K562 (cell line): ENCODE data around the gene MAML1. TPM values are rescaled to one million over a fixed set of nuclear protein-coding genes. Genes with fewer than 3 reads are reported as not detected.
A peak's percentile ranks its signal among the peaks of the same experiment; 100 is the strongest.

Experiments
- AFF1 ChIP-seq, 2 experiments: fragments of 450-650 bp; IDR thresholded peaks; 2 replicates each; pipeline ENCODE4 v1.6.1; 2018; ENCODE audit warnings: mild to moderate bottlenecking in 2 of 2, low read depth in 1 of 2; ENCODE audit not compliant: partially characterized antibody in 2 of 2
- ATF1 ChIP-seq, 2 experiments: fragments of 450-650 bp in 1 of 2; IDR thresholded peaks; 2 replicates each; pipeline ENCODE4 v1.6.1; 2016; ENCODE audit warnings: missing compliant biosample characterization in 1 of 2, missing genetic modification characterization in 1 of 2
- HDAC3 ChIP-seq: fragments of 450-650 bp; IDR thresholded peaks from 2 replicates; pipeline ENCODE4 v1.6.1; 2018; ENCODE audit warnings: borderline replicate concordance, mild to moderate bottlenecking, moderate library complexity; ENCODE audit not compliant: partially characterized antibody
- KHSRP ChIP-seq: fragments of 450-650 bp; IDR thresholded peaks from 2 replicates; pipeline ENCODE4 v1.6.1; 2017
- LARP7 ChIP-seq: fragments of 450-650 bp; IDR thresholded peaks from 2 replicates; pipeline ENCODE4 v1.6.1; 2016
- POU5F1 ChIP-seq: fragments of 150-350 bp; IDR thresholded peaks from 2 replicates; pipeline ENCODE4 v1.6.1; 2014; ENCODE audit warnings: borderline replicate concordance, low read length, low read depth, mild to moderate bottlenecking; ENCODE audit not compliant: partially characterized antibody
- RAD21 ChIP-seq, 2 experiments: fragments of 250-450 bp in 1 of 2; fragments of 450-650 bp in 1 of 2; sonication (Bioruptor Pico) in 1 of 2; formaldehyde crosslinking in 1 of 2; IDR thresholded peaks in 1 of 2; conservative IDR thresholded peaks in 1 of 2; 2 replicates each; pipeline versions ENCODE4 v1.4.0 to v1.8.0; 2020 to 2022; ENCODE audit warnings: mild to moderate bottlenecking in 2 of 2, moderate library complexity in 1 of 2
- USF1 ChIP-seq: sonication (generic); formaldehyde crosslinking; IDR thresholded peaks from 2 replicates; pipeline ENCODE4 v1.9.0; 2022; ENCODE audit warnings: mild to moderate bottlenecking, missing genetic modification reagents
- ZBTB9 ChIP-seq: fragments of 450-650 bp; formaldehyde crosslinking; IDR thresholded peaks from 2 replicates; pipeline ENCODE4 v1.4.0; 2020; ENCODE audit warnings: mild to moderate bottlenecking, moderate library complexity
- ZKSCAN1 ChIP-seq: fragments of 150-350 bp; IDR thresholded peaks from 2 replicates; pipeline ENCODE4 v1.6.1; 2016; ENCODE audit warnings: low read depth, low read length
- ZNF134 ChIP-seq: fragments of 250-450 bp; sonication (Bioruptor Pico); conservative IDR thresholded peaks from 2 replicates; pipeline ENCODE4 v1.4.0; 2020
- ZNF174 ChIP-seq: fragments of 250-450 bp; sonication (Bioruptor Pico); IDR thresholded peaks from 2 replicates; pipeline ENCODE4 v1.4.0; 2020; ENCODE audit warnings: mild to moderate bottlenecking
- ZNF79 ChIP-seq: fragments of 250-450 bp; sonication (Bioruptor Pico); IDR thresholded peaks from 2 replicates; pipeline ENCODE4 v1.4.0; 2020; ENCODE audit warnings: low read depth, mild to moderate bottlenecking, moderate library complexity
- polyA plus RNA-seq, 8 experiments: library from polyadenylated mRNA; depleted of rRNA in 4 of 8; stranded (reverse) in 5 of 8; unstranded in 3 of 8; fragments of >200 nt; fragmentation: Nextera tagmentation in 2 of 8; fragmentation: Illumina TruSeq in 1 of 8; extraction: Ambion mirVana in 2 of 8; extraction: Trizol in 1 of 8; gene quantifications; 2 replicates each; pipeline versions ENCODE4 v1.2.1 to v1.2.3, GENCODE V29; 2011 to 2014; ENCODE audit warnings: inconsistent platforms in 1 of 8, missing spikeins in 1 of 8
- total RNA-seq, 7 experiments: library from RNA; depleted of rRNA in 6 of 7; stranded (reverse); fragments of >200 nt in 6 of 7; fragmentation: Illumina TruSeq in 2 of 7; extraction: Trizol in 2 of 7; gene quantifications; 2 replicates each; pipeline versions ENCODE4 v1.2.1 to v1.2.3, GENCODE V29; 2011 to 2021; ENCODE audit warnings: low replicate concordance in 1 of 7
- TF ChIP-seq, protein P1 (sequence below): fragments of 150-350 bp; conservative IDR thresholded peaks from 2 replicates; pipeline ENCODE4 v1.6.1; 2014; ENCODE audit warnings: low read length

MAML1 gene
- total and polyA plus RNA-seq, 9 of the 15 experiments (the other 6 are each of a cell fraction or from before 2014, with no cell fraction given) = 0.32 to 18.4 (median 7.0) TPM

DNA sequence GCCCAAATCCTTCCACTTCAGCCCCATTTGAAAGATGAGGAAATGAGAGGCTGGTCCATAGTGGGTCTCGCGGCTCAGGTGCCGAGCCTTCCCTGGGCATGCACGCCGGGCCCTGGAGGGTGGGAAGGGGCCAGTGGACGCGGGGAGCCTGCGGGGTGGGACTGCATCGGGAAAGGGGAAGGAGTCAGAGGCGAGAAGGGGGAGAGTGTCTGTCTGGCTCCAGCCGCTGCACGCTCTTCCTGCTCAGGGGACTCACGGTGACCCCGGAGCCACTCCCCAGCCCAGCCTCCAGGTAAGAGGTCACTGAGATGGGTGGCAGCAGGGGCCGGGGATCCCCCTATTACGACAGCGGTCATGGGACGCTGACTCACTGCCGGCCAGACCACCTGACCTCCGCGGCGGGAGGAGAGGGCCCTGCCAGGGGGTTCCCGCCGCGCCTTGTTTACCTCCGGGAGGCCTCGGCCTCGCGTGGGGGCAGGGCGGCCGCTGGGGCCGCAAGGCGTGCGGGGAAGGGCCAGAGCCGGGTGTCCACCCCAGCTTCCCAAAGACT, 86.2 kb downstream of the MAML1 start (continued):
- TF ChIP-seq ZNF134 (CRISPR knock-in tag) (peak; percentile 48; the same call in 1 of the 2 replicates), USF1 (CRISPR knock-in tag) (peak; percentile 81), ZNF174 (CRISPR knock-in tag) (no peak), LARP7 (peak; percentile 96; the same call in 1 of the 2 replicates), AFF1 (IDR thresholded peaks at IDR 0.05; ENCODE audit: low read depth in 1 of 2, partially characterized antibody in 2 of 2) (peak in 1 of 2 experiments; percentile 89), POU5F1 (peak; percentile 37), RAD21 (CRISPR knock-in tag; conservative IDR thresholded peaks at IDR 0.05 in 1 of 2, IDR thresholded peaks at IDR 0.05 in 1 of 2) (no peak; a peak in 1 of 4 replicates), ZNF79 (CRISPR knock-in tag) (no peak), KHSRP (no peak), HDAC3 (peak; percentile 91), ZKSCAN1 (no peak), ATF1 (CRISPR knock-in tag; IDR thresholded peaks at IDR 0.05) (no peak), ATF1 (tag; IDR thresholded peaks at IDR 0.05) (peak; percentile 85), ZBTB9 (peak; percentile 92)
- TF ChIP-seq, protein P1, sequence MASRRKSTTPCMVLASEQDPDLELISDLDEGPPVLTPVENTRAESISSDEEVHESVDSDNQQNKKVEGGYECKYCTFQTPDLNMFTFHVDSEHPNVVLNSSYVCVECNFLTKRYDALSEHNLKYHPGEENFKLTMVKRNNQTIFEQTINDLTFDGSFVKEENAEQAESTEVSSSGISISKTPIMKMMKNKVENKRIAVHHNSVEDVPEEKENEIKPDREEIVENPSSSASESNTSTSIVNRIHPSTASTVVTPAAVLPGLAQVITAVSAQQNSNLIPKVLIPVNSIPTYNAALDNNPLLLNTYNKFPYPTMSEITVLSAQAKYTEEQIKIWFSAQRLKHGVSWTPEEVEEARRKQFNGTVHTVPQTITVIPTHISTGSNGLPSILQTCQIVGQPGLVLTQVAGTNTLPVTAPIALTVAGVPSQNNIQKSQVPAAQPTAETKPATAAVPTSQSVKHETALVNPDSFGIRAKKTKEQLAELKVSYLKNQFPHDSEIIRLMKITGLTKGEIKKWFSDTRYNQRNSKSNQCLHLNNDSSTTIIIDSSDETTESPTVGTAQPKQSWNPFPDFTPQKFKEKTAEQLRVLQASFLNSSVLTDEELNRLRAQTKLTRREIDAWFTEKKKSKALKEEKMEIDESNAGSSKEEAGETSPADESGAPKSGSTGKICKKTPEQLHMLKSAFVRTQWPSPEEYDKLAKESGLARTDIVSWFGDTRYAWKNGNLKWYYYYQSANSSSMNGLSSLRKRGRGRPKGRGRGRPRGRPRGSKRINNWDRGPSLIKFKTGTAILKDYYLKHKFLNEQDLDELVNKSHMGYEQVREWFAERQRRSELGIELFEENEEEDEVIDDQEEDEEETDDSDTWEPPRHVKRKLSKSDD = no peak
